ENCODE measurements around the gene APOL1.
A peak's percentile ranks its signal among the peaks of the same experiment; 100 is the strongest.
"Not testable (repeated sequence)": the region's sequence is repeated elsewhere in the genome, so short reads cannot be mapped to it uniquely, and the experiment has no call there.

APOL1 gene

DNA sequence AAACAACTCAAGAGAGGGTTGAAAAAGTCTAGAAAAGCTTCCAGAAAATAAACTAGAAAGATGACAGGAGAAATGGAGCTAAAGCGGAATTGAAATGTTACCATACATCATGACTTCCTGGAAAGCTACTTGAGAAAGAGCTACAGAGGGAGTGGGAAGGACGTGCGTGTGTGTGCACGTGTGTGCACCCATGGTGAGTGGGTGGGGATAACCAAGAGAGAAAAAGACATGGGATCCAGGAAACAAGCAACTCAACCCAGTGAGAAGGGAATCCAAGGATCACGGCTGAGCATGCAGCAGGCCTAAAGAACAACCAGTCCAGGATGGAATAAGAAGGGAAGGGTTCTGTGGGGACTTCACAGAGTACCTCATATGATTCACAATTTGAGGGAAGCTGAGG lies 21.6 kb downstream of the APOL1 start:
- no peak for DNase-seq

DNA sequence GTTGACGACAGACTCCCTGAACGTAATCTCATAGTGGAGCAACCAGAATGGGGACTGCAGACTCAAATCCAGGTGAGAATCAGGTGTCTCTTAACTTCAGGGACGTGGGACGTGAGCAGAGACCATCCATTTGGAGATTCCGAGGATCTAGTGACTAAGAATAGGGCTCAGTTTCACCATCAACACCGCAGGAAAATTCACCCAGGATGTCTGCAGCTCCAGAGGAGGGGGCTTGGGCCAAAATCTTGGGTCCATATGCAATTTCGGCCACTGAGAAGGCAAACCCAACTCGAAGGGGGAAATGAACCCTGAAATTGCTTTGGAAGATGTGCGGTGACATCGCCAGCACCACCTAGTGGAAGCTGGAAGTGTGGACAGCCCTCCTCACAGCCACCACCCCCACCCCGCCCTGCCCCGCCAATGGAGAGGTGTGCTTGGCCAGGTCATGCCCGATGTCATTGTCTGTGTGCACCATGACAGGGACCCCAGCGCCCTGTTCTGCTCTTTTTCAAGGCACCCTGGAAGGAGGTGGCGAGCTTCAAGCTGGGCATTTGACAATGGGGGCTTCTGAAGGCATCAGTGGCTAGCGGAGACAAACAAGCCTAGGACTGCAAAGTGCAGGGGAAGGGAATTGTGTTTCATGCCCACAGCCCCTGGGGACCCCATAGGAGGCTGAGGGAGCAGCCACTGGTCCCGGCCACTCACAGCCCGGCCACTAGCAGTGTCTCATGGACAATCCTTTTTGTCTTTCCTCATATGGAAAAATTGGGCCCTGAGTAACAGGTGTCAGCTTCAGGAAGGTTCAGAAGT lies 24.8 kb downstream of the APOL1 start:
- peak; percentile 73 for DNase-seq

DNA sequence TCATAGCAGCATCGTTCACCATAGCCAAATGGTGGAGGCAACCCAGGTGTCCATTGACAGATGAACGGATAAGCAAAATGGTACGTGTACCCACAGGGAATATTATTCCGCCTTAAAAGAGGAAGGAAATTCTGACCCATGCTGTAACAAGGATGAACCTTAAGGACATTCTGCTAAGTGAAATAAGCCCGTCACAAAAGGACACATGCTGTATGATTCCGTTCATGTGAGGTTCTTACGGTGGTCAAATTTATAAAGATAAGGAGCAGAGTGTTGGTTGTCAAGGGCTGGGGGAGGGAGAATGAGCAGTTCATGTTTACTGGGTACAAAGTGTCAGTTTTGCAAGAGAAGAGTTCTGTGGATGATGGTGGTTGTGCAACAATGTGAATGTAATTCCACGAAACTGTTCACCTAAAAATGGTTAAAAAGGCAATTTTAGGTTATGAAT lies 26.3 kb downstream of the APOL1 start:
- no peak for DNase-seq

DNA sequence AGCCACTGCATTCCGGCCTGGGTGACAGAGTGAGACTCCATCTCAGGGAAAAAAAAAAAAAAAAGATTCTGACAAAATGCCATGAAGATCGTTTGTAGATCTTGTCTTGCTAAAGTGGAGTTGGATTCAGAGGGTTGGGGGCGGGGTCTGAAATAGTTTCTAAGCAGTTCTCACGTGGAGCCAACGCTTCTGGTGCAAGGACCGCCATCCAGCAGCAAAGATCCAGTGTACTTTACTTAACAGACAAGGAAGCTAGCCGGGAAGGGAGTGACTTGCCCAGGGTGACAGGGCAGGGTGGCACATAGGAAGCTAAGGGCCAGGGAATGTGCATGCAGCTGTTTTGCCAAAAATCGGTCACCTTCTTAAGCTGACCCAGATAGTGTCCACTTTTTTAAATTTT lies 27.4 kb downstream of the APOL1 start:
- DNase-seq, result no peak

DNA sequence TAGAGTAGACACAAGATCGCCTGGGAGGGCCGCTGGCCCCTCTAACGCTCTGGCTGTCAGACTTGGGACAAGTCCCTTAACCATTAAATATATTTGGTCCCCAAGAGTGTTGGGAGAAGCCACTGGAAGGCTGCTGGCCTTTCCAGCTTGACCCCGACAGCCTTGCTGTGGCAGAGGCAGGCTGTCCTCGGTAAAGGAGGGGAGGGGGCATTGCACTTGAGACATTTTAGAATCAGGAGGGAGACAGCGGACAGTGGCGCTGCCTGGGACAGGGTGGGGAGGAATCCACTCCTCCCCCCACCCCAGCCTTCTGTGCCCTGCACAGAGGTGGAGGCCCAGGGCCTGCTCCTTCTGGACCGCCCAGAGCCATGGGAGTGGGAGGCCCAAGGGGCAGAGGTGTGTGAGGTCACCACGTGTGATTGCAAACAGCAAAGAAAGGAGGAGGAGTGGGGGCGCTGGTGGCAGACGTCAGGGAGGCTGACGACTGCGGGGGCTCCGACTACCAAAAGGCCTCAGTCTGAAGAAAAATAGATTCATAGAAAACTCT lies 28.9 kb downstream of the APOL1 start:
- no peak for DNase-seq

DNA sequence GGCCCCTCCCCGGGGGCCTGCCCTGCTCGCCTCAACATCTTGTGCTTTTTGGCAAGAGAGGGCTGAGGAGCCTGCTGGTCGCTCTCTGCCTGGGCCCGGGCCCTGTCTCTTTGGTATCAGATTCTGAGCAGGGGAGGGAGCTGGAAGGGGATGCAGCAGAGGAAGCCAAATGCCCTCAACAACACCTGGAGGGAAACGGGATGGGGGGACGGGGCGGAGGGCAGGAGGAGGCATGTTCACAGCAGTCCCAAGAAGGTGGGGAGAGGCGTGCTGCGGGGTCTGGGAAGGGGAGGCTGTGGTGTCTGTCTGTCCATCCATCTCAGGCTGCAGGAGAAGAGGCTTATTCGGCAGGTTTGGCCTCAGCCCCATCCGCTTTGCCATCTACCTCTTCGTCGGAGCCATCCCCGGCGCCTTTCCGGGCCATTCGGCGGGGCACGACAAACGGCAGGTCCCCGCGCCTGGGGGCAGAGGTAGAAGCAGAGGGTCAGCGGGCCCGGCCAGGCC lies 29.4 kb downstream of the APOL1 start:
- DNase-seq, result no peak

DNA sequence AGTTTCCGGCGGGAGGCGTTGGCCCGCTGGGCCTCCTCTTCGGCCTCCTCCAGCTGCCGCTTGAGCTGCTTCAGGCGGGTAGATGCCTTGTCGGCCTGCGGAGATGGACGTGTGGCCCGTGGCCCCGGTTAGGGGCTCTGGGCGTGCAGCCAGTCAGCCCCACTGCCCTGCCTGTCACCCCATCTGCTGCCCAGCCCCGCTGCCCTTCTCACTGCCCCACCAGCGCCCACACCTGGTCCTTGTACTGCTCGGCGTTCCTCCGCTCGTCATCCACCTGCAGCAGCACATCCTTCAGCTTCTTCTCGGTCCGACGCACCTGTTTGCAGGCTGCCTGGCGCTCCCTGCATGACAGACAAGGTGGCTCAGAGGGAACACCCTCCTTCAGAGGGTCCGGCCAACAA lies 31.2 kb downstream of the APOL1 start:
- no peak for DNase-seq

DNA sequence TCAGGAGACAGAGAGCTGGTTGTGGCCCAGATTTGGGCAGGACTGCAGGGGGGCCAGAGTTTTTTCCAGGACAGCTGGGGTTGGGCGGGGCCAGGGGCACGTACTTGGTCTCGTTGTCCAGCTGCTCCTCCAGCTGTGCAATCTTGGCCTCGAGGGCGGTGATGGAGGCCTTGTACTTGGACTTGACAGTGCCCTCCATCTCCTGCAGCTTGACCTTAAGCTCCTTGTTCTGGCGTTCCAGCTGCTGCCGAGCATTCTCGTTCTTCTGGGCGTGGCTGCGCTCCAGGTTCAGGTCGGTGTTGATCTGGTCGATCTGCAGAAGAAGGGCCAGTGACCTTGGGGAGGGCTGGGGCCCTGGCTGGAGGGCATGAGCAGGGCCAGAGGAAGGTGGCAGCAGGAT lies 32.1 kb downstream of the APOL1 start:
- no peak for DNase-seq

DNA sequence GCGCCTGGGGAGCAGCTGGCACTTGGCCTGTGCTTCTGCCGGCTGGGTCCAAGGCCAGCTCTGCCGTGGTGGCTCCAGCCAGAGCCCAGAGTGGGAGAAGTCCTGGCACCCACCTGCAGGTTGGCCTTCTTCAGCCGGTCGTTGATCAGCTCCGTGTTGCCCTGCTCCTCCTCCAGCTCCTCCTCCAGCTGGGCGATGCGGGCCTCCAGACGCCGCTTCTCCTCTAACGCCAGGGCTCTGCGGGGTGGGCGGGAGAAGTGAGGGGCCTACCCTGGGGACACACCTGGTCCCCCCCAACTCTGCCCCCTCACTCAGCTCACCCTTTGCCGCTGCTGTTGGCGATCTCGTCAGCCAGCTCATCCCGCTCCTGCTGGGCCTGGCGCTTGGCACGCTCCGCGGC lies 32.6 kb downstream of the APOL1 start:
- DNase-seq, result no peak

DNA sequence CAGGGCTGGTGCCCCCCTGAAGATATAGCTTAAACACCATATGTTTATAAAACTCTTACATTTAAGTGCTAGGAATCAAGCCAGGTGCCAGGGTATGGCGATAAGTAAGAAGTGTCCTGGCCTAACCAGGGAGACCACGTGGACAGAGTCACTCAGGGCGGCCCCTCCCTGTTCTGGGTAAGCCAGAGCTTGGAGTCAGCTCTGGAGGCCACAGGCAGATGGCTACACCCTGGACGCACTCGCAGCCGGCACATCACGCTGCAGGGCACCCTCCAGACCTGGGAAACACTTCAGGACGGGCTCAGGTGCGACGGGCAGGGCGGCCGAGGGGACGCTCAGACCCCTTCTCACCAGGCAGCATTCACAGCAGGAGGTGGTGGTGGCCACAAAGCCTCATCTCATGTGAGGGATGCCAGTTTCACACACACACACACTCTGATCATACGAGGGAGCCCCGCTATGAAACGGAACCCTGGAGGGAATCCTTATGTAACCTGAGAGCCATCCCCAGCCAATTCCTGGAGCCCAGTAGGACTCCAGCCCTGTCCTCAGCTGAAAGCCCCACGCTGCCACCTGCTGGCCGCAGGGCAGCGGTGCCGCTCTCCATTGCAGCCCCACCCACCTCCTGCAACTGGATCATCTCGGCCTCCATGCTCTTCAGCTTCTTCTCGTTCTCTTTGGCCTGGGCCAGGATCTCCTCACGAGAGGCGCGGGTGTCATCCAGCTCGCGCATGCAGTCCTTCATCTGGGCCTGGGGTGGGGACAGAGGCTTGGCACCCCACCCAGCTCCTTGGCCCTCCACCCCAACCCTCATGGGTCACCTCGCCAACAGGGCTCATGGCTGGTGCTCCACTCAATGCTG lies 33.4 kb downstream of the APOL1 start:
- peak; percentile 72 for DNase-seq

DNA sequence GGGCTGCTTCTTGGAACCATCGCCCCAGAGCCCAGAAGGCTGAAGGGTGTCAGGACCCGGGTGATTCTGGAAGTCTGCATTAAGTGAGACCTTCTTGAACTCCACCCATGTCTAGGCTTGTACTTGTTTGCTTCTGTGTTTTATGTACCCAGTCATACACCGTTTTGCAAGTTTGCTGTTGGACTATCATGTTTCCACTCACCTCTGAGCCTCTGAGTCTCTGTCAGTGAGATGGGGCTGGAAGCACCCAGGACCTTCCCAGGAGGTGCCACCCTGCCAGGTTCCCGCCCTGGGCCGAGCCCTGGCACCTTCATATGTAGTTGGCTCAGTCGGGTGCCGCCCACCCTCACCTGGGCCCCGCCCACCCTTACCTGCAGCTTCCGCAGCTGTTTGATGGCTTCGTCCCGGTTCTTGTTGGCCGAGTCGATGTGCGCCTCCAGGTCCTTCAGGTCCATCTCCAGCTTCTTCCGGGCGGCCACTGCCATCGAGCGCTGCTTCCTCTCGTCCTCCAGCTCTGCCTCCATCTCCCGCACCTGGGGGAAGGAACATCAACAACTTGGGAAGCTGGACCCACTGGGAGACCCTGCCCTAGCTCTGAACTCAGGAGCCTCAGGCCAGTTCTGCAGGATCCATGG lies 35.1 kb downstream of the APOL1 start:
- no peak for DNase-seq

DNA sequence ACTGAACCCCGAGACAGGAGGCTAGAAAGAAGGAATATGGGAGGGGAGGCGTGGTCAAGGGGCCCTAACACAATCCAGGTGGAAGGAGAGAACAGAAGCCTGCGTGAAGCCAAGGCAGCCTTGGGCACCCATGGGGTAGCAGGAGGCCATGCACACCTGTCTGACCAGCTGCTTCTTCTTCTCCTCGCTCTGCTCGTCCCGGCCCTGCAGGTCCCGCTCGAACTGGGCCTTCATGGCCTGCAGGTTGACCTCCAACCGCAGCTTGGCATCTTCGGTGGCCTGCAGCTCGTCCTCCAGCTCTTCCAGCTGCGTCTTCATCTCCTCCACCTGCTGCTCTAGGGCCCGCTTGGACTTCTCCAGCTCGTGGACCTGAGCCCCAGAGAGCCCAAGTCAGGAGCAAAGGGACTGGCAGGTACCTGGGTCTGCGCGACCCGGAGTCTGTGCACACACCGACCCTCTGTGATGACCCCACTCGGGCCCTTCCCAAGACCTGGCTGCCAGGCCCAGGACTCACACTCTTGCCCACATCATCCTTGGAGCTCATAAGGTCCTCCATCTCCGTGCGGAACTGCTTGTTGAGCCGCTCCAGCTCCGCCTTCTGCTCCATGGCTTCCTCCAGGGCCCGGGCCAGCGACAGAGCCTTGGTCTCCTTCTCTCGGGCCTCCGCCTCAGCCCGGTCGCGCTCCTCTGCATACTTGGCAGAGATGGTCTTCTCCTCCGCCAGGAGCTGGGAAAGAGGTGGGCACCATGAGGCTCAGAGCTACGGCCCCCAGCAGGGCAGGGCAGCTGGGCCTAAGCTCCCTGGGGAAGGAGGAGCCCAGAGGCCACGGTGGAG lies 35.9 kb downstream of the APOL1 start:
- no peak for DNase-seq

DNA sequence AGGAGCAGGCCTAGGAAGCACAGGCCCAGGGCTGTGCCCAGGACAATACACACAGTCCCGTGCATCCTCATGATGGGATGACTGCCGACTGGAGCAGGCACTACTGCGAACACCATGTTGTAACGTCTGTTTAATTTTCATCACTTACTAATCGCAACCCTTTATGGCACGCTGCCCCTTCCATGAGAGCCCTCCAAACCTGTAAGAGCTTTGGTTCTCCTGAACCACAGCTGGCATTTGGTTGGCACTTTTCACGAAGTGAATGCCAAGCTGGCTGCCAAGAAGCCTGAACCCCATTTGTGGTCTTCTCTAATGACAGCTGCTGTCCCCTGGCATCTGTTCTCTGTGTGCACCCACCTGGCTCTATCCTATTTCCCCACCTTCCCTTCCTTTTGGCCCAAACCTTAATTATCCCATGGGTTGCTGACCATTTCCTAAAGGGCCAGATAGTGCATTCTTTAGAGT lies 36.5 kb downstream of the APOL1 start:
- no peak for DNase-seq

DNA sequence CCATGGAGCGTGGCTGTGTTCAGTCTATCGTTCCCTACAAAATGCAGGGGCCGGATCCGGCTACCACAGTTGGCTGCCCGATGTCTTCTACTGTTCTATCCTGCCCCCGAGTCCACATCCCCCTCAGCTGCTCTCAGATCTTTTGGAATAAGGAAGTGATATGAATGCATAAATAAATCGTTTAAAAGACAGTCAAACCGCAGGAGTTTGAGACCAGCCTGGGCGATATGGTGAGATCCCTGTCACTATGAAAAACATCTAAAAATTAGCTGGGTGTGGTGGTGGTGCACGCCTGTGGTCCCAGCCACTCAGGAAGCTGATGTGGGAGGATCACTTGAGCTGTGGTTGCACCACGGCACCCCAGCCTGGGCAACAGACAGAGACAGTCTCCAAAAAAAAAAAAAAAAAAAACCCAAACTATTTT lies 37.0 kb downstream of the APOL1 start:
- not testable (repeated sequence) for DNase-seq

DNA sequence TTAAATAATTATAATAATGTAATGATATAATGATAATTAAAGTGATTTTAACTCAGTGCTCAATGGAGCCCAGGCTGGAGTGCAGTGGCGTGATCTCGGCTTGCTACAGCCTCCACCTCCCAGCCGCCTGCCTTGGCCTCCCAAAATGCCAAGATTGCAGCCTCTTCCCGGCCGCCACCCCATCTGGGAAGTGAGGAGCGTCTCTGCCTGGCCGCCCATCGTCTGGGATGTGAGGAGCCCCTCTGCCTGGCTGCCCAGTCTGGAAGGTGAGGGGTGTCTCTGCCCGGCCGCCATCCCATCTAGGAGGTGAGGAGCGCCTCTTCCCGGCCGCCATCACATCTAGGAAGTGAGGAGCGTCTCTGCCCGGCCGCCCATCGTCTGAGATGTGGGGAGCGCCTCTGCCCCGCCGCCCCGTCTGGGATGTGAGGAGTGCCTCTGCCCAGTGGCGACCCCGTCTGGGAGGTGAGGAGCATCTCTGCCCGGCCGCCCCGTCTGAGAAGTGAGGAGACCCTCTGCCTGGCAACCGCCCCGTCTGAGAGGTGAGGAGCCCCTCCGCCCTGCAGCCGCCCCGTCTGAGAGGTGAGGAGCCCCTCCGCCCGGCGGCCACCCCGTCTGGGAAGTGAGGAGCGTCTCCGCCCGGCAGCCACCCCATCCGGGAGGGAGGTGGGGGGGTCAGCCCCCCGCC lies 37.6 kb downstream of the APOL1 start:
- DNase-seq, result not testable (repeated sequence)

DNA sequence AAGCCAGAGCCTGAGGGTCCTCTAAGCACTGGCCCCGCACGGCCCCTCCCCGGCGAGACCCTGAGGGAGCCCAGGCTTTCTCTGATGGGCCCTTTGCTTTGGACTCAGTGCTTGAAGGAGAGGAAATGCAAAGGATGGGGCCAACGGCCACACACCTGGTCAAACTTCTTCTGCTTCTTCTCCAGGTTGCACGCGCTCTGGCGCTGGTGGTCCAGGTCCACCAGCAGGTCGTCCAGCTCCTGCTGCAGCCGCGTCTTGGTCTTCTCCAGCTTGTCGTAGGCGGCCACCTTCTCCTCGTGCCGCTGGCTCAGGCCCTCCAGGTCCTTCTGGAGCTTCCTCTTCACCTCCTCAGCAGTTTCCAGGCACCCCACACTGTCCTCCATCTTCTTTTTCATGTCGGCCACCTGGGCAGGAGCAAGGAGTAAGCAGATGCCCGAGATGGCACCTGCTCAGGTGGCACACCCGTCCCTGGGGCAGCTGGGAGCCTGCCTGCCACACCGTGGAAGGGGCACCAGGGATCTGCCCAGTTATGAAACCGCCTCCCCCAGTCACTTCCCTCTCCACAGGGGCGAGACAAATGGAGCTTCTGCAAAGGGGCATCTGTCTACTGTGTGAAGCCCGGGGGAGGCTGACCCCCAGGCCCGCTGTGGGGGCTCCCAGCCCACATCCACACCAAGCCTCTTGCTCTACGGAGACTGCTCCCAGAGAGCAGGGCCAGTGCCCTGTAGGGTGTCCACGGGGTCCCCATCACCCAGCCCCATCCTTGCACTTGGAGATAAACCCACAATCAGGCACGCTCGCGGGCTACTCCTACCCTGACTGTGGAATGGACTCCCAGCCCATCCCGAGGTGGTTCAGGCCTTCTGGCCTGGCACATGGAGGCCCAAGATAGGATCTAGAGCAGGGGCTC lies 39.2 kb downstream of the APOL1 start:
- DNase-seq, result no peak

DNA sequence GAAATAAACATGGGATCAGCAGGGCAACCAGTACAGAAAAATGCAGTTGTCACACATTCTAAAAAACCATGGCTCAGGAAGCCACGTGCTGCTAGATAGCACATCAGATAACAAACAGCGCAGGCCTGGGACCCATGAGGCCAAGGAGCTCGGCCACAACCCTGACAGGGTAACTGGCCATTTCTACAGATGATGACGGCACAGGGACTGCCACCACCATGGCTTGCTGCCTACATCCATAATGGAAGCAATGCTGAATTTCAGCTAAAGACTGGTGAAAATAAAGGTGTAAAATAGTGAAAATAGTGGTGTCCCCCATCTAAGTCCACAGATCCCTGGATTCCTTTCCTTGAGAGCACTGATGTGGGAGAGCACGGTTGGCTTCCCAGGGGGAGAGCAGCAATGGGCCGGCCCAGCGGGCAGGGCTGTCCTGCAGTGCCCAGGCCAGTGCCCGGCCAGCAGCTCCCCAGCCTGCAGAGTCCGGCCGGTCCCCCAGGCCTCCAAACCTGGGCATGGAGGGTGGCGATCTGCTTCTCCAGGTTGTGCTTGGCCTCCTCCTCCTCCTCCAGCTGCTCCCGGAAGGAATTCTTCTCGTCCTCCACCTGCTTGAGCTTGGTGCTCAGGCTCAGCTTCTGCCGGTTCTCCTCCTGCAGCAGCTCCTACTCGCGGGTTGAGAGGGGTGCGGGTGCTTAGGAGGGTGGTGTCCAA lies 40.0 kb downstream of the APOL1 start:
- no peak for DNase-seq

DNA sequence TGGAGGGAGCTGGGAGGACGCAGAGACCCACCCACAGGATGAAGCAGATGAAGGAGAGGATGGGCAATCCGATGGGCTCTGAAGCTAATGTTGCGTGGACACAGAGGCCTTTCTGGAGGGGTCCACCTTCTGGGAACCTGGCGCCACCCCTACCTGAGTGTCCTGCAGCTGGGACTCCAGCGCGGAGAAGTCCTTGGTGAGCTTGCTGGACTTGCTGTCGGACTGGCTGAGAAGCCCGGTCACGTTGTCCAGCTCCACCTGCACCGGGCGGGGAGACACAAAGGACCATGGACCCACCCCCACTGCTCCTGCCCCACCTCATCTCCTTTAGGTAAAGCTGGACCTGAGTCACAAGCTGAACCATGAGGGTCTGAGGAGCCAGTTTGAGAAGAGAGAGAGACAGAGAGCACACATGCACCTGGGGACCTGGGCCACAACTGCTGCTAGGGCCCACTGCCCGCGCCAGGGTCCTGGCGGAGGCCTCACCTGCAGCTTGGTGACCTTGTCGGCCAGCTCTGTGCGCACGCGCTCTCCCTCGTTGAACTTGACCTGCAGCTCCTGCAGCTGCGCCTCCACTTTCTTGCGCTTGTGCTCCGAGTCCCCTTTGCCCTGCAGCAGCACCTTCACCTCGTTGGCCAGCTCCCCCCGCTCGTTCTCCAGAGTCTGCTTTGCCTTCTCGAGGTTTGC lies 40.8 kb downstream of the APOL1 start:
- DNase-seq, result no peak

DNA sequence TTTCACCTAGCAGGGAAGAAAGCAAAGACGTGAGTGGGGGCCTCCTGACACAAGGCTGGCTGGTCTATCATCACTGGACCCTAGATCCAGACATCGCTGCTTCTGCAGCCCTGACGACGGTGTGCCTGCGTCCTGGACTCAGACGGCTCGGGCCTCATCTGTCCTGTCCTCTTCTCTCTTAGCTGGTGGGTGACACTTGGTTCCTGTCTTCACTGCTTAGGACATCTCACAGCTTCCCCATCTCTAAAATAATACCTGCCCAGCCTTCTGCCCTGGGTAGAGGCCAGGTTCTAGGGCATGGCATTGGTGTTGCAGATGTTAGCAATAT lies 41.3 kb downstream of the APOL1 start:
- no peak for DNase-seq

Measured in activated CD4-positive, alpha-beta T cell treated with anti-CD3 and anti-CD28 coated beads, Interleukin-2, amount 50 U/mL, for 16 hours (primary cell).